Smooth muscle cell (in vitro differentiated cells): Measurements from ENCODE around the gene TENM3. TPM values are rescaled to one million over a fixed set of nuclear protein-coding genes. Genes with fewer than 3 reads are reported as not detected.

Experiments
- DNase-seq: peaks from one replicate; lab custom pipeline; 2025; ENCODE audit not compliant: unreplicated experiment; lab: John Stamatoyannopoulos, UW
- H2AFZ ChIP-seq: fragments of 200-600 bp; sonication (generic); 2 replicates; pipeline ENCODE4 v1.6.0; 2016; ENCODE audit warnings: antibody characterized with exemption, low read depth, mild to moderate bottlenecking
- H3F3A ChIP-seq: fragments of 200-600 bp; sonication (generic); 2 replicates; pipeline ENCODE4 v1.6.0; 2017; ENCODE audit warnings: antibody characterized with exemption, low read depth
- H3K27ac ChIP-seq: fragments of 200-600 bp; sonication (generic); 2 replicates; pipeline ENCODE4 v1.5.1; 2016; ENCODE audit warnings: low read depth, mild to moderate bottlenecking
- H3K27me3 ChIP-seq: fragments of 200-600 bp; sonication (generic); 2 replicates; pipeline ENCODE4 v1.6.1; 2016; ENCODE audit warnings: low read depth, mild to moderate bottlenecking
- H3K36me3 ChIP-seq: fragments of 200-600 bp; sonication (generic); 2 replicates; pipeline ENCODE4 v1.5.1; 2016; ENCODE audit warnings: low read depth
- H3K4me1 ChIP-seq: fragments of 200-600 bp; sonication (generic); 2 replicates; pipeline ENCODE4 v1.5.1; 2016; ENCODE audit warnings: low read depth
- H3K4me2 ChIP-seq: fragments of 200-600 bp; sonication (generic); 2 replicates; pipeline ENCODE4 v1.6.0; 2016; ENCODE audit warnings: mild to moderate bottlenecking
- H3K4me3 ChIP-seq: fragments of 200-600 bp; sonication (generic); 2 replicates; pipeline ENCODE4 v1.5.1; 2016; ENCODE audit warnings: mild to moderate bottlenecking
- H3K79me2 ChIP-seq: fragments of 200-600 bp; sonication (generic); 2 replicates; pipeline ENCODE4 v1.6.0; 2016; ENCODE audit warnings: low read depth, mild to moderate bottlenecking
- H3K9ac ChIP-seq: fragments of 200-600 bp; sonication (generic); 2 replicates; pipeline ENCODE4 v1.6.0; 2016; ENCODE audit warnings: low read depth
- H3K9me3 ChIP-seq: fragments of 200-600 bp; sonication (generic); replicated peaks from 2 replicates; pipeline ENCODE4 v1.5.1; 2016; ENCODE audit warnings: low read depth
- H4K20me1 ChIP-seq: fragments of 200-600 bp; sonication (generic); 2 replicates; pipeline ENCODE4 v1.6.0; 2016; ENCODE audit warnings: low read depth
- WGBS: methylation state at CpG from one replicate; pipeline ENCODE4 v1.1.7; 2016; ENCODE audit warnings: low lambda C conversion rate; 5-methylcytosine and 5-hydroxymethylcytosine counted together
- polyA plus RNA-seq: library from polyadenylated mRNA; unstranded; fragments of >200 nt; fragmentation: Nextera tagmentation; extraction: Ambion mirVana; gene quantifications from 2 replicates; pipeline ENCODE4 v1.2.1, GENCODE V29; 2016
- total RNA-seq: library from RNA; depleted of rRNA; stranded (reverse); fragments of >200 nt; gene quantifications from 2 replicates; pipeline ENCODE4 v1.2.3, GENCODE V29; 2014
- TF ChIP-seq, protein P1 (sequence below): fragments of 200-600 bp; sonication (generic); IDR thresholded peaks from 2 replicates; pipeline ENCODE4 v1.5.1; 2017; ENCODE audit warnings: borderline replicate concordance, mild to moderate bottlenecking, antibody characterized with exemption; ENCODE audit not compliant: insufficient read depth, poor library complexity, severe bottlenecking

The TENM3 gene
- total and polyA plus RNA-seq, 2 experiments from 2014 or later = 46.9 to 295 TPM

DNA sequence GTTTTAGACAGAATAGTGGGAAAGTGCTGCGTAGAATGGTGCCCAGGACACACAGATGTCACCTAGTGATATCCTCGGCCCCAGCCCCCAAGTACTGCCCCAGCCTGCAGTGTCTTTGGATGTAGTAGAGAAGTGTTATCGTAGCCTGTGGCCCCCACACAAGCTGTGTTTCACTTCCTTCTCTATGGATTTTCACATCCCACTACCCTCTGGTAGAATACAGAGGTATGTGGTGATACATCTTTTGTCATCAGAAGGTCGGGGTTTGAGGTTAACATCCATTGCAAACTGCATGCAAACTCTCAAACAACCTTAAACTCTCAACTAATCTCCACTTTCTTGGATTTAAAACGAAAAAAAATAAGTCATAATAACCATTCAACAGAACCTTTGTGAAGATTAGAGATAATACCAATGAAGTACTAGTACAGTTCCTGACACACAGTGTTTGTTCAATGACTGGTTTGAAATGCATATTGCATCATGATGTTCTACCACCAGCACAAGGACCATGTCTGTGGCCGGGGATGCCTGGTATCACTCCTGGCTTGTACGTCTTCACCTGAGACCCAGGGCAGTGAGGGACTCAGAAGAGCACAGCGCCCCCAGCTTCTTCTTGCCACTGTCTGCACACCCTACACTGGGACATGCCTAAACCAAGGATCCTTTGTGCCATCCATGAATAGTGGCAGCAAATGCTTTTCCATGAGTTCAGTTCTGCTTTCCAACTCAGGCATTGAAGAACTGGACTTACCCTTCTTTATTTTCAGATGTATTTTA is 406.7 kb downstream of the TENM3 start:
- Histone ChIP-seq H3K9me3 (no peaks in the 10 kb centered on the region), H4K20me1 (peaks cover 10% of the 10 kb centered on the region), H2AFZ (no peak overlapping the region), H3K9ac (no peak overlapping the region), H3K4me3 (no peak overlapping the region), H3K27me3 (no peaks in the 10 kb centered on the region), H3K4me2 (no peak overlapping the region), H3F3A (no peaks in the 10 kb centered on the region), H3K27ac (no peak overlapping the region), H3K79me2 (no peaks in the 10 kb centered on the region), H3K36me3 (peaks cover 11% of the 10 kb centered on the region), H3K4me1 (no peaks in the 10 kb centered on the region)
- DNase-seq = no peak
- TF ChIP-seq, protein P1, sequence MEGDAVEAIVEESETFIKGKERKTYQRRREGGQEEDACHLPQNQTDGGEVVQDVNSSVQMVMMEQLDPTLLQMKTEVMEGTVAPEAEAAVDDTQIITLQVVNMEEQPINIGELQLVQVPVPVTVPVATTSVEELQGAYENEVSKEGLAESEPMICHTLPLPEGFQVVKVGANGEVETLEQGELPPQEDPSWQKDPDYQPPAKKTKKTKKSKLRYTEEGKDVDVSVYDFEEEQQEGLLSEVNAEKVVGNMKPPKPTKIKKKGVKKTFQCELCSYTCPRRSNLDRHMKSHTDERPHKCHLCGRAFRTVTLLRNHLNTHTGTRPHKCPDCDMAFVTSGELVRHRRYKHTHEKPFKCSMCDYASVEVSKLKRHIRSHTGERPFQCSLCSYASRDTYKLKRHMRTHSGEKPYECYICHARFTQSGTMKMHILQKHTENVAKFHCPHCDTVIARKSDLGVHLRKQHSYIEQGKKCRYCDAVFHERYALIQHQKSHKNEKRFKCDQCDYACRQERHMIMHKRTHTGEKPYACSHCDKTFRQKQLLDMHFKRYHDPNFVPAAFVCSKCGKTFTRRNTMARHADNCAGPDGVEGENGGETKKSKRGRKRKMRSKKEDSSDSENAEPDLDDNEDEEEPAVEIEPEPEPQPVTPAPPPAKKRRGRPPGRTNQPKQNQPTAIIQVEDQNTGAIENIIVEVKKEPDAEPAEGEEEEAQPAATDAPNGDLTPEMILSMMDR = no peak
- WGBS = 88% methylated on average over 8 of the region's 8 CpGs

DNA sequence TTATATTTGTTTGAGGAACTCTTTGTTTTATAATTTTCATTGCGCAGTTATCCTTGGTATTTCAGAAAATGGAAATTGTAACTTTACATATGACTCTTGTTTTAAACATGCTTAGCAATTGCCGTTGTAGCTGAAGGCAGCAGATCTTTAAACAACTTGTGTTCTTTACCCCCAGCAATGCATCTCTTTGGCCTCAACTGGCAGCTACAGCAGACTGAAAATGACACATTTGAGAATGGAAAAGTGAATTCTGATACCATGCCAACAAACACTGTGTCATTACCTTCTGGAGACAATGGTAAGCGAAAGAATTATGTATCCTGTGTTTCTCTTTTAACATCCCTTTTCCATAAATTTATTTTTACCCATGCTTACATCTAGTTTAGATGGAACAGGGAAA is 410.4 kb downstream of the TENM3 start:
- no peak overlapping the region for H3K9ac ChIP-seq
- no peaks in the 10 kb centered on the region for H3K4me1 ChIP-seq
- H3K4me3 ChIP-seq = no peak overlapping the region
- WGBS = 95% methylated on average over 3 of the region's 3 CpGs
- H3K79me2 ChIP-seq = no peaks in the 10 kb centered on the region
- no peaks in the 10 kb centered on the region for H3K27me3 ChIP-seq
- no peak overlapping the region for H3K27ac ChIP-seq
- no peak overlapping the region for H3K4me2 ChIP-seq
- no peak overlapping the region for H2AFZ ChIP-seq
- peaks cover 3% of the 10 kb centered on the region for H3K36me3 ChIP-seq
- H3F3A ChIP-seq = no peaks in the 10 kb centered on the region
- H4K20me1 ChIP-seq = peaks cover 10% of the 10 kb centered on the region
- H3K9me3 ChIP-seq = no peaks in the 10 kb centered on the region
- no peak for DNase-seq
- TF ChIP-seq, protein P1 = no peak

DNA sequence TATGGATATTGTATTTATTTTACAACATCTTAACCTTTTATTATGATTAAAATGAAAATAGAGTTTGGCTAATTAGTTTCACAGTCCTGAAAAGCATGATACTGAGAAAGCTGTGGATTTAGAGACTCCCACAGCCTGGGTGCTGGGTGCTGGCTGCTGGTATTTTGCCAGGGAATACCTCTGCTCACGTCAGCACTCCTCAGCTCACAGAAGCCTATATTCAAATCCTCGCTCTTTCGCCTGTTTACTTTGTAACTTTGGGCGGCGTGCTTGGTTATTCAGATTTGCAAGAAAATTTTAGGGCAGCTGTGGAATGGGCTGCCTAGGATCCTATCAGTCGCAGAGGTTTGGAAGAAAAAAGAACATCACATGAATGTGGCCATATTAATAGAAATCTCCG is 412.1 kb downstream of the TENM3 start:
- Histone ChIP-seq H3K4me2 (no peak overlapping the region), H3K9ac (no peak overlapping the region), H3K36me3 (peaks cover 3% of the 10 kb centered on the region), H4K20me1 (peaks cover 6% of the 10 kb centered on the region), H3F3A (no peaks in the 10 kb centered on the region), H3K4me1 (no peaks in the 10 kb centered on the region), H3K4me3 (no peak overlapping the region), H3K27ac (no peak overlapping the region), H3K79me2 (no peaks in the 10 kb centered on the region), H2AFZ (no peak overlapping the region), H3K27me3 (no peaks in the 10 kb centered on the region), H3K9me3 (no peaks in the 10 kb centered on the region)
- WGBS = 94% methylated on average over 7 of the region's 7 CpGs
- no peak for DNase-seq
- TF ChIP-seq, protein P1 = no peak

DNA sequence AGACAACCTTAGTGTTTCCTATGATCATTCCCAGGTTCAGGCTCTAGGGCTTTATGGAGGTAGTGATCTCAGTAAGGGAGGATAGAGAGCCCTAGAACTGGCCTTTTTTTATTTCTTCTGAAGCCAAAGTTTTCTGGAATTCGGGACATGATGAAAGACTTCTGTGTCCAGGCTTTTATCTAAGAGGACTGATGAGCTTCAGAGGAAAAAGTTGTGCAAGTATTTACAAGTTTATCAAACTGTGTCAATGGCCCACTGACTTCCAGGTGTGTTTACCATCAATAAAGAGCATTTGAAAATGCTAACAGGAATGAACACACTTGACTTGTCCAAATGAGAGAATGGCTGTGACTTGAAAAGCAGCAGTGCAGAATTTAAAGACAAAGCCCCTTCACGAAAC is 419.3 kb downstream of the TENM3 start:
- Histone ChIP-seq H3K27ac (no peak overlapping the region), H3K4me3 (no peak overlapping the region), H3K27me3 (no peaks in the 10 kb centered on the region), H3K4me2 (no peak overlapping the region), H4K20me1 (no peaks in the 10 kb centered on the region), H3F3A (no peaks in the 10 kb centered on the region), H3K36me3 (peaks cover 14% of the 10 kb centered on the region), H3K9ac (no peak overlapping the region), H2AFZ (no peak overlapping the region), H3K79me2 (no peaks in the 10 kb centered on the region), H3K4me1 (peaks cover 12% of the 10 kb centered on the region), H3K9me3 (no peaks in the 10 kb centered on the region)
- TF ChIP-seq, protein P1 = no peak
- 95% methylated on average over 2 of the region's 2 CpGs for WGBS
- no peak for DNase-seq
